ENCODE data around the gene CCNJL.

The CCNJL gene

DNA sequence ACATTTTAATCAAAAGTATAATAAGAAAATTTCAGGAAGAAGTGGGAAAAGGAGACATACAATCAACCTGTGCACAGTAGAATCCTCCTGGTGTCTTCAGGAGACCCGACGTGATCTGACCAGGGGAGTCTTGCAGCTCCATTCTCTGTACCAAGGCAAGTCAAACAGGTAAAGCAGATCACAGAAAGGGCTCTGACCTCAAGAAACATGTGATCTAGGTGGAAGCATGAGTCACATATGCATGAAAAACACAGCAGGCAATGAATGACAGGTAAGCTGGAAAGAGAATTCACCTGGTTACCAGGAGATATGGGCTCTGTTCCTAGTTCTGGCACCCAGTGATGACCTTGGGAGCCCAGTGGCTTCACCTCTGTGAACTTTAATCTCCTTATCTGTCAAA lies 102.4 kb downstream of the CCNJL start:
- DNase-seq, result no peak

DNA sequence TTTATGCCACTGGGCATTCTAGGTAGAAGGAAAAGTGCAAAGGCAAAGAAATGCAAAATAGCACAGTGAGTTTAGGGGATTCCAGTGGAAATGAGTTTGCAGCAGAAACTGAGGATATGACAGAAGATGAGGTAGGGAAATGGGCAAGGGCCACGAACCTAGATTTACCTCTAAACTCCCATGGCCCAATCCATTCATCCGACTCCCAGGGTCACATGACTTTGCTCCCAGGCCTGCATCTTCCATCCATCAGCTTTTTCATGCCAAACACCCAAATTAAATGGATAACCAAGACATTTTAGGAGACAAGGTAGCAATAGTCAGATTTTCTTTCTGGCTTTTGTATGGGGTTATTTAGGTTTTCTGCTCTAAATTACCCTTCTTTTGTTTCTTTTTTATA lies 105.3 kb downstream of the CCNJL start:
- DNase-seq, result no peak
